Upper lobe of left lung (tissue), 6 donors: ENCODE measurements around the gene IL17A. TPM values are rescaled to one million over a fixed set of nuclear protein-coding genes. Genes with fewer than 3 reads are reported as not detected.
"Not testable (repeated sequence)": the region's sequence is repeated elsewhere in the genome, so short reads cannot be mapped to it uniquely, and the experiment has no call there.

Source experiments
- ATAC-seq, 2 donors: fragments of 200-7000 bp; cut with Tn5 transposase; one replicate each; pipeline ENCODE4 v1.9.1; 2022; ENCODE audit warnings: mild to moderate bottlenecking in 2 of 2, moderate library complexity in 2 of 2; ENCODE audit not compliant: low FRiP score in 2 of 2
- DNase-seq, 2 donors: peaks; one replicate each; pipeline ENCODE4 v3.0.0-alpha.2; 2019 to 2020
- H3K27ac ChIP-seq, 4 donors: fragments of 200-600 bp; sonication (generic); one replicate each; pipeline ENCODE4 v1.5.1; 2016 to 2019
- H3K27me3 ChIP-seq, 4 donors: fragments of 200-600 bp; sonication (generic); one replicate each; pipeline ENCODE4 v1.5.1; 2017 to 2019
- H3K36me3 ChIP-seq, 4 donors: fragments of 200-600 bp; sonication (generic); one replicate each; pipeline ENCODE4 v1.5.1; 2016 to 2019
- H3K4me1 ChIP-seq, 4 donors: fragments of 200-600 bp; sonication (generic); one replicate each; pipeline ENCODE4 v1.5.1; 2018 to 2019
- H3K4me3 ChIP-seq, 4 donors: fragments of 200-600 bp; sonication (generic); one replicate each; pipeline ENCODE4 v1.5.1; 2017 to 2019; ENCODE audit warnings: mild to moderate bottlenecking in 2 of 4, moderate library complexity in 1 of 4
- H3K9me3 ChIP-seq, 4 donors: fragments of 200-600 bp; sonication (generic); one replicate each; pipeline ENCODE4 v1.5.1; 2018 to 2019
- CTCF ChIP-seq, 6 experiments: fragments of 450-650 bp in 4 of 6; fragments of 200-600 bp in 2 of 6; sonication (generic) in 2 of 6; IDR thresholded peaks; one replicate each; pipeline ENCODE4 v1.5.1; 2016 to 2019; ENCODE audit warnings: antibody characterized with exemption in 6 of 6
- EP300 ChIP-seq, 4 donors: sonication (generic); formaldehyde crosslinking; IDR thresholded peaks; one replicate each; pipeline ENCODE4 v1.5.1; 2017; ENCODE audit warnings: antibody characterized with exemption in 4 of 4, control low read depth in 2 of 4
- POLR2A ChIP-seq, 4 donors: fragments of 450-650 bp; IDR thresholded peaks; one replicate each; pipeline ENCODE4 v1.5.1; 2016 to 2017; ENCODE audit warnings: antibody characterized with exemption in 4 of 4, mild to moderate bottlenecking in 2 of 4
- POLR2AphosphoS5 ChIP-seq, 2 donors: sonication (generic); formaldehyde crosslinking; IDR thresholded peaks; one replicate each; pipeline ENCODE4 v1.5.1; 2017; ENCODE audit warnings: antibody characterized with exemption in 2 of 2
- WGBS, 2 donors: methylation state at CpG; one replicate each; pipeline ENCODE4 v1.1.5; 2017 to 2018; 5-methylcytosine and 5-hydroxymethylcytosine counted together
- total RNA-seq, 6 donors: library from RNA; depleted of rRNA in 4 of 6; stranded (reverse); fragments of >200 nt in 4 of 6; gene quantifications; one replicate each; pipeline versions ENCODE4 v1.1.0 to v1.2.1, GENCODE V29; 2016 to 2021
- donor health status: DM: no; HTN: no; CAD: no; lungs with moderate emphysema.
- donor health status: DM: no; HTN: yes; CAD: no; lungs with severe emphysema.

IL17A gene
- total RNA-seq, 6 donors from 2014 or later: not detected

- ATAC-seq (no peak), DNase-seq (no peak)
- no peak for TF ChIP-seq CTCF (IDR thresholded peaks at IDR 0.05)
- TF ChIP-seq EP300 (IDR thresholded peaks at IDR 0.05): no peak
- no peak for TF ChIP-seq POLR2AphosphoS5 (IDR thresholded peaks at IDR 0.05)
- TF ChIP-seq POLR2A (IDR thresholded peaks at IDR 0.05): no peak
- Histone ChIP-seq H3K9me3 (no peaks in the 10 kb centered on the region), H3K36me3 (no peaks in the 10 kb centered on the region), H3K4me1 (no peaks in the 10 kb centered on the region), H3K4me3 (no peak overlapping the region), H3K27ac (no peak overlapping the region), H3K27me3 (no peaks in the 10 kb centered on the region)
- 61 to 77% methylated on average over 3 of the region's 3 CpGs for WGBS, 2 donors
Measured at GRCh38 chr6:52191824-52192223, 5.6 kb downstream of the IL17A start.

- Histone ChIP-seq H3K4me1 (no peaks in the 10 kb centered on the region), H3K9me3 (peaks cover 0 to 16% (median 0%) of the 10 kb centered on the region in 4 donors), H3K27ac (no peak overlapping the region), H3K4me3 (no peak overlapping the region), H3K27me3 (no peaks in the 10 kb centered on the region), H3K36me3 (no peaks in the 10 kb centered on the region)
- ATAC-seq (no peak), DNase-seq (no peak)
- WGBS, 2 donors: 38 to 49% methylated on average over 2 of the region's 2 CpGs
- TF ChIP-seq POLR2AphosphoS5 (IDR thresholded peaks at IDR 0.05): no peak
- no peak for TF ChIP-seq POLR2A (IDR thresholded peaks at IDR 0.05)
- TF ChIP-seq CTCF (IDR thresholded peaks at IDR 0.05): no peak
- no peak for TF ChIP-seq EP300 (IDR thresholded peaks at IDR 0.05)
Measured at GRCh38 chr6:52195886-52196285, 9.7 kb downstream of the IL17A start.

GRCh38 chr6:52200088-52200487, 13.9 kb downstream of the IL17A start:
- not testable (repeated sequence) for H3K27me3 ChIP-seq, H3K4me1 ChIP-seq, ATAC-seq, H3K36me3 ChIP-seq, H3K4me3 ChIP-seq, DNase-seq, H3K27ac ChIP-seq
- WGBS, 2 donors: 44 to 66% methylated on average over 5 of the region's 5 CpGs
- peaks cover 0 to 16% (median 0%) of the 10 kb centered on the region in 4 donors for H3K9me3 ChIP-seq

- WGBS, 2 donors: 0 to 81% methylated on average over 1 of the region's 1 CpG
- no peak for TF ChIP-seq CTCF (IDR thresholded peaks at IDR 0.05)
- no peak for TF ChIP-seq POLR2A (IDR thresholded peaks at IDR 0.05)
- TF ChIP-seq EP300 (IDR thresholded peaks at IDR 0.05): no peak
- no peak for TF ChIP-seq POLR2AphosphoS5 (IDR thresholded peaks at IDR 0.05)
- DNase-seq (no peak), ATAC-seq (no peak)
- no peaks in the 10 kb centered on the region for H3K36me3 ChIP-seq
- peaks cover 0 to 16% (median 0%) of the 10 kb centered on the region in 4 donors for H3K9me3 ChIP-seq
- no peaks in the 10 kb centered on the region for H3K4me1 ChIP-seq
- no peak overlapping the region for H3K4me3 ChIP-seq
- no peaks in the 10 kb centered on the region for H3K27me3 ChIP-seq
- H3K27ac ChIP-seq: no peak overlapping the region
Measured at GRCh38 chr6:52201046-52201445, 14.9 kb downstream of the IL17A start.

GRCh38 chr6:52201493-52201892, 15.3 kb downstream of the IL17A start:
- Histone ChIP-seq H3K4me3 (no peak overlapping the region), H3K4me1 (no peaks in the 10 kb centered on the region), H3K9me3 (peaks cover 0 to 16% (median 0%) of the 10 kb centered on the region in 4 donors), H3K27ac (no peak overlapping the region), H3K36me3 (no peaks in the 10 kb centered on the region), H3K27me3 (no peaks in the 10 kb centered on the region)
- no peak for ATAC-seq
- TF ChIP-seq CTCF (IDR thresholded peaks at IDR 0.05) (no peak), EP300 (IDR thresholded peaks at IDR 0.05) (no peak)
- DNase-seq: no peak
